Measurements from ENCODE around the gene CDK9.
"Not testable (repeated sequence)": the region's sequence is repeated elsewhere in the genome, so short reads cannot be mapped to it uniquely, and the experiment has no call there.

CDK9 gene

GRCh38 chr9:127779136-127779981 lies 6.5 kb upstream of the CDK9 start:
- H3K9ac ChIP-seq (ENCODE audit: low read length) = peak overlapping the region; percentile 92
- peaks cover 9% of the 10 kb centered on the region for H4K20me1 ChIP-seq (ENCODE audit: insufficient read depth, low read length)
- no peaks in the 10 kb centered on the region for H3K27me3 ChIP-seq (ENCODE audit: low read depth, low read length)
- peaks cover 11% of the 10 kb centered on the region for H3K36me3 ChIP-seq (replicated peaks; ENCODE audit: low read depth, low read length)
- H2AFZ ChIP-seq (ENCODE audit: low read depth, low read length) = no peak overlapping the region
- peaks cover 41% of the 10 kb centered on the region for H3K4me1 ChIP-seq (ENCODE audit: low read length)
- H3K27ac ChIP-seq (ENCODE audit: low read length) = peak overlapping the region; percentile 98
- TF ChIP-seq CTCF (IDR thresholded peaks at IDR 0.05; ENCODE audit: low read depth, low read length) = no peak
- TF ChIP-seq EZH2phosphoT487 (IDR thresholded peaks at IDR 0.05; ENCODE audit: low read depth) = no peak
- H3K4me3 ChIP-seq (ENCODE audit: low read length) = peak overlapping the region; percentile 85
- H3K4me2 ChIP-seq (ENCODE audit: low read length) = peak overlapping the region; percentile 98
- no peaks in the 10 kb centered on the region for H3K9me3 ChIP-seq (ENCODE audit: insufficient read depth, low read length)
- peaks cover 34% of the 10 kb centered on the region for H3K79me2 ChIP-seq (ENCODE audit: low read length)

GRCh38 chr9:127780126-127780885 lies 5.5 kb upstream of the CDK9 start:
- Histone ChIP-seq H2AFZ (ENCODE audit: low read depth, low read length) (no peak overlapping the region), H3K27me3 (ENCODE audit: low read depth, low read length) (no peaks in the 10 kb centered on the region), H3K9ac (ENCODE audit: low read length) (peak overlapping the region; percentile 92; the same call in 1 of the 2 replicates), H4K20me1 (ENCODE audit: insufficient read depth, low read length) (peaks cover under 1% of the 10 kb centered on the region; the same call in 1 of the 2 replicates), H3K9me3 (ENCODE audit: insufficient read depth, low read length) (no peaks in the 10 kb centered on the region), H3K4me2 (ENCODE audit: low read length) (peak overlapping the region; percentile 98), H3K27ac (ENCODE audit: low read length) (peak overlapping the region; percentile 98), H3K79me2 (ENCODE audit: low read length) (peaks cover 27% of the 10 kb centered on the region), H3K4me3 (ENCODE audit: low read length) (no peak overlapping the region), H3K36me3 (replicated peaks; ENCODE audit: low read depth, low read length) (peaks cover 6% of the 10 kb centered on the region), H3K4me1 (ENCODE audit: low read length) (peaks cover 46% of the 10 kb centered on the region)
- no peak for TF ChIP-seq CTCF (IDR thresholded peaks at IDR 0.05; ENCODE audit: low read depth, low read length)
- TF ChIP-seq EZH2phosphoT487 (IDR thresholded peaks at IDR 0.05; ENCODE audit: low read depth) = no peak

DNA sequence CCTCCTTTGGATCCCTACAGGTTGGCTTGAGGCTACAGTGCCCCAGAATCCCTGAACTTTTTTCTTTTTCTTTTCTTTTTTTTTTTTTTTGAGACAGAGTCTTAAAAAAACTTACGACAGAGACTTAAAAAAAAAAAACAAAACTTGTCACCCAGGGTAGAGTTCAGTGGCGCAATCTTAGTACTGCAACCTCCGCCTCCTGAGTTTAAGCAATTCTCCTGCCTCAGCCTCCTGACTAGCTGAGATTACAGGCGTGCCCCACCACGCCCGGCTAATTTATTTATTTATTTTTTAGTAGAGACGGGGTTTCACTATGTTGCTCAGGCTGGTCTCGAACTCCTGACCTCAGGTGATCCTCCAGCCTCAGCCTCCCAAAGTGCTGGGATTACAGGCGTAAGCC lies 4.9 kb upstream of the CDK9 start:
- Histone ChIP-seq H3K79me2 (ENCODE audit: low read length) (peaks cover 26% of the 10 kb centered on the region), H3K4me1 (ENCODE audit: low read length) (peaks cover 45% of the 10 kb centered on the region)
- H3K27ac ChIP-seq (ENCODE audit: low read length); H3K4me3 ChIP-seq (ENCODE audit: low read length); H3K9me3 ChIP-seq (ENCODE audit: insufficient read depth, low read length); H3K4me2 ChIP-seq (ENCODE audit: low read length); H3K9ac ChIP-seq (ENCODE audit: low read length); H3K36me3 ChIP-seq (replicated peaks; ENCODE audit: low read depth, low read length); H3K27me3 ChIP-seq (ENCODE audit: low read depth, low read length); H4K20me1 ChIP-seq (ENCODE audit: insufficient read depth, low read length); H2AFZ ChIP-seq (ENCODE audit: low read depth, low read length): not testable (repeated sequence)

DNA sequence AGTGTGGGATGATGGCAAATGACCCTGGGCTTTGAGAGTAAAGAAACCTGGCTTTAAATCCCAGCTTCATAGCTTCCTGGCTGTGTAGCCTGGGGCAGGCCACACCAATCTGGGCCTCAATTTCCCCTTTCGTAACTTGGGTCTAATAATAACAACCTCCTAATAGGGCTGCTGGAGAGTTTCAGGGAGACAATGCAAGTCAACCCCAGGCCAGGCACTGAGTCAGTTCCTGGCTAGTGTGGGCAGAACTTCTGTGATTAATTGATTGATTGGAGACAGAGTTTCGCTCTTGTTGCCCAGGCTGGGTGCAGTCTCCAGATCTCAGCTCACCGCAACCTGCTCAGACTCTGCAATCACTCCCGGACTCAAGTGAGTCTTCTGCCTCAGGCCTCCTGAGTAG lies 4.0 kb upstream of the CDK9 start:
- H4K20me1 ChIP-seq (ENCODE audit: insufficient read depth, low read length) = peaks cover 3% of the 10 kb centered on the region
- H3K9ac ChIP-seq (ENCODE audit: low read length) = no peak overlapping the region
- no peak overlapping the region for H3K27ac ChIP-seq (ENCODE audit: low read length)
- no peaks in the 10 kb centered on the region for H3K27me3 ChIP-seq (ENCODE audit: low read depth, low read length)
- TF ChIP-seq CTCF (IDR thresholded peaks at IDR 0.05; ENCODE audit: low read depth, low read length) (no peak), EZH2phosphoT487 (IDR thresholded peaks at IDR 0.05; ENCODE audit: low read depth) (no peak)
- peaks cover 41% of the 10 kb centered on the region for H3K4me1 ChIP-seq (ENCODE audit: low read length)
- peaks cover 26% of the 10 kb centered on the region for H3K79me2 ChIP-seq (ENCODE audit: low read length)
- peaks cover under 1% of the 10 kb centered on the region for H3K36me3 ChIP-seq (replicated peaks; ENCODE audit: low read depth, low read length)
- no peak overlapping the region for H3K4me3 ChIP-seq (ENCODE audit: low read length)
- H2AFZ ChIP-seq (ENCODE audit: low read depth, low read length) = no peak overlapping the region
- no peaks in the 10 kb centered on the region for H3K9me3 ChIP-seq (ENCODE audit: insufficient read depth, low read length)
- no peak overlapping the region for H3K4me2 ChIP-seq (ENCODE audit: low read length)
